ENCODE data around the gene EPAS1.

GRCh38 chr2:46387886-46388515 is 90.8 kb downstream of the EPAS1 start:
- no peak for TF ChIP-seq REST (IDR thresholded peaks at IDR 0.05)
- no peak for TF ChIP-seq CTCF (IDR thresholded peaks at IDR 0.05; ENCODE audit: low read depth, low read length, missing input control)
- TF ChIP-seq EGR1 (IDR thresholded peaks at IDR 0.05; ENCODE audit: low read depth in 2 of 2), result no peak
- TF ChIP-seq HNF4G (IDR thresholded peaks at IDR 0.05), result no peak
- no peak for TF ChIP-seq MAX (IDR thresholded peaks at IDR 0.05)
- TF ChIP-seq RAD21 (IDR thresholded peaks at IDR 0.05), result no peak
- no peak for TF ChIP-seq ZBTB33 (IDR thresholded peaks at IDR 0.05)

All from liver (tissue), 3 donors.